HCT116 (cell line): ENCODE measurements around the gene METTL24. TPM values are rescaled to one million over a fixed set of nuclear protein-coding genes. Genes with fewer than 3 reads are reported as not detected.

Experiments
- ATAC-seq: fragments of 200-7000 bp; cut with Tn5 transposase; 2 replicates; pipeline ENCODE4 v1.9.1; 2020; ENCODE audit warnings: mild to moderate bottlenecking, moderate library complexity
- BruUV-seq: library from RNA; stranded (reverse); fragments of 400-500 nt; replicated peaks from 2 replicates; lab custom pipeline; 2021; lab: Mats Ljungman, UMichigan
- CTCF ChIA-PET: fragments of 300-600 bp; sonication (Branson Sonifier 250); formaldehyde crosslinking; loops from one replicate; lab custom pipeline; 2021; ENCODE audit warnings: antibody characterized with exemption; lab: Charles Lee
- POLR2A ChIA-PET: fragments of 300-600, 350-600 bp; sonication (Branson Sonifier 250); formaldehyde crosslinking; loops from one replicate; lab custom pipeline; 2021; ENCODE audit warnings: antibody characterized with exemption; lab: Charles Lee
- RAD21 ChIA-PET, 2 experiments: fragments of 300-600 bp; sonication (Branson Sonifier 250); formaldehyde crosslinking; loops; one replicate each; lab custom pipeline; 2023; ENCODE audit warnings: low total read pairs in 2 of 2; ENCODE audit not compliant: uncharacterized antibody in 2 of 2, unreplicated experiment in 2 of 2, low non-redundant PET in 1 of 2; lab: Charles Lee
- DNase-seq: peaks from one replicate; pipeline ENCODE4 v3.0.0-alpha.2; 2010; ENCODE audit warnings: low read depth, low spot score
- H2AFZ ChIP-seq: fragments of 200-600 bp; shearing (Covaris generic), sonication (generic); 2 replicates; pipeline ENCODE4 v1.6.1; 2017; ENCODE audit warnings: low read depth, mixed run types, mixed read lengths, antibody characterized with exemption, low read length; ENCODE audit not compliant: poor library complexity, severe bottlenecking
- H3K27ac ChIP-seq: 2 replicates; pipeline ENCODE4 v1.5.1; 2012; ENCODE audit warnings: low read depth, low read length
- H3K27me3 ChIP-seq: fragments of 200-600 bp; sonication (generic); 2 replicates; pipeline ENCODE4 v1.6.1; 2016; ENCODE audit warnings: mixed run types, low read length, mixed read lengths; ENCODE audit not compliant: insufficient read depth
- H3K36me3 ChIP-seq, 2 experiments: fragments of 200-500 bp in 1 of 2; fragments of 200-600 bp in 1 of 2; sonication (Bioruptor generic) in 1 of 2; sonication (generic) in 1 of 2; 2 replicates each; pipeline versions ENCODE4 v1.5.1 to v1.6.1; 2014 to 2016; ENCODE audit warnings: low read length in 2 of 2, inconsistent platforms in 1 of 2, mixed read lengths in 1 of 2, mixed run types in 1 of 2; ENCODE audit not compliant: insufficient read depth in 2 of 2, control insufficient read depth in 1 of 2
- H3K4me1 ChIP-seq, 2 experiments: fragments of 200-600 bp in 1 of 2; sonication (generic) in 1 of 2; 2 replicates each; pipeline versions ENCODE4 v1.5.1 to v1.6.1; 2012 to 2017; ENCODE audit warnings: low read length in 2 of 2, inconsistent platforms in 1 of 2, mild to moderate bottlenecking in 1 of 2, mixed read lengths in 1 of 2, mixed run types in 1 of 2, moderate library complexity in 1 of 2; ENCODE audit not compliant: insufficient read depth in 2 of 2, control insufficient read depth in 1 of 2
- H3K4me2 ChIP-seq: fragments of 200-600 bp; sonication (generic); 2 replicates; pipeline ENCODE4 v1.6.1; 2017; ENCODE audit warnings: mixed run types, low read length, mixed read lengths
- H3K4me3 ChIP-seq, 2 experiments: fragments of 200-600 bp in 1 of 2; sonication (generic) in 1 of 2; replicated peaks in 1 of 2; 2 replicates each; pipeline ENCODE4 v1.5.1; 2011 to 2016; ENCODE audit warnings: low read length in 2 of 2, control low read depth in 1 of 2, low read depth in 1 of 2, mild to moderate bottlenecking in 1 of 2, mixed read lengths in 1 of 2, mixed run types in 1 of 2
- H3K79me2 ChIP-seq: fragments of 200-600 bp; sonication (generic); 2 replicates; pipeline ENCODE4 v1.6.1; 2017; ENCODE audit warnings: mild to moderate bottlenecking, mixed run types, low read length, moderate library complexity, mixed read lengths; ENCODE audit not compliant: insufficient read depth
- H3K9ac ChIP-seq: fragments of 200-600 bp; sonication (generic); 2 replicates; pipeline ENCODE4 v1.6.1; 2016; ENCODE audit warnings: low read length, mixed read lengths
- H3K9me2 ChIP-seq: fragments of 200-600 bp; sonication (generic), shearing (Covaris generic); 2 replicates; pipeline ENCODE4 v1.6.1; 2017; ENCODE audit warnings: mixed run types, mild to moderate bottlenecking, moderate library complexity; ENCODE audit not compliant: insufficient read depth
- H3K9me3 ChIP-seq, 2 experiments: fragments of 200-500 bp in 1 of 2; fragments of 200-600 bp in 1 of 2; sonication (Bioruptor generic) in 1 of 2; sonication (generic) in 1 of 2; 2 replicates each; pipeline ENCODE4 v1.6.1; 2014 to 2017; ENCODE audit warnings: low read length in 2 of 2, mixed read lengths in 2 of 2, inconsistent platforms in 1 of 2, low read depth in 1 of 2, mild to moderate bottlenecking in 1 of 2, mixed run types in 1 of 2, moderate library complexity in 1 of 2; ENCODE audit not compliant: control insufficient read depth in 1 of 2, insufficient read depth in 1 of 2
- H4K20me1 ChIP-seq: fragments of 200-600 bp; sonication (generic), shearing (Covaris generic); 2 replicates; pipeline ENCODE4 v1.6.1; 2017; ENCODE audit warnings: mixed run types, mild to moderate bottlenecking, moderate library complexity; ENCODE audit not compliant: insufficient read depth
- ATF3 ChIP-seq: IDR thresholded peaks from 2 replicates; pipeline ENCODE4 v1.6.1; 2012
- CEBPB ChIP-seq: IDR thresholded peaks from 2 replicates; pipeline ENCODE4 v1.6.1; 2012; ENCODE audit warnings: low read depth
- CTCF ChIP-seq, 3 experiments: fragments of 200-600 bp in 1 of 3; sonication (generic) in 1 of 3; IDR thresholded peaks in 2 of 3; conservative IDR thresholded peaks in 1 of 3; 2 replicates each; pipeline ENCODE4 v1.5.1; 2012 to 2017; ENCODE audit warnings: low read depth in 2 of 3, low read length in 2 of 3, antibody characterized with exemption in 1 of 3, borderline replicate concordance in 1 of 3, control low read depth in 1 of 3, mild to moderate bottlenecking in 1 of 3, mixed read lengths in 1 of 3, mixed run types in 1 of 3, moderate library complexity in 1 of 3; ENCODE audit not compliant: insufficient read depth in 1 of 3
- EGR1 ChIP-seq: IDR thresholded peaks from 2 replicates; pipeline ENCODE4 v1.6.1; 2012; ENCODE audit warnings: low read depth
- ELF1 ChIP-seq: IDR thresholded peaks from 2 replicates; pipeline ENCODE4 v1.6.1; 2012; ENCODE audit warnings: low read depth, borderline replicate concordance
- EZH2 ChIP-seq: fragments of 200-600 bp; sonication (generic); IDR thresholded peaks from 2 replicates; pipeline ENCODE4 v1.6.1; 2017; ENCODE audit warnings: antibody characterized with exemption, mixed run types
- EZH2phosphoT487 ChIP-seq: fragments of 200-600 bp; IDR thresholded peaks from 2 replicates; pipeline ENCODE4 v1.6.1; 2018; ENCODE audit warnings: antibody characterized with exemption, borderline replicate concordance
- MAX ChIP-seq: IDR thresholded peaks from 2 replicates; pipeline ENCODE4 v1.6.1; 2012
- POLR2A ChIP-seq: IDR thresholded peaks from 2 replicates; pipeline ENCODE4 v1.7.0; 2011; ENCODE audit warnings: borderline replicate concordance; ENCODE audit not compliant: insufficient read depth, insufficient read length; ENCODE audit errors: extremely low read depth
- POLR2AphosphoS5 ChIP-seq: IDR thresholded peaks from 2 replicates; pipeline ENCODE4 v1.6.1; 2011; ENCODE audit warnings: mild to moderate bottlenecking, low read depth, low read length, moderate library complexity
- RAD21 ChIP-seq: IDR thresholded peaks from 2 replicates; pipeline ENCODE4 v1.6.1; 2012; ENCODE audit warnings: low read depth, mild to moderate bottlenecking
- SIN3A ChIP-seq: IDR thresholded peaks from 2 replicates; pipeline ENCODE4 v1.6.1; 2012; ENCODE audit warnings: low read depth
- SP1 ChIP-seq: IDR thresholded peaks from 2 replicates; pipeline ENCODE4 v1.6.1; 2012; ENCODE audit warnings: low read depth
- SRF ChIP-seq: IDR thresholded peaks from 2 replicates; pipeline ENCODE4 v1.6.1; 2012; ENCODE audit warnings: low read depth
- TCF7L2 ChIP-seq: IDR thresholded peaks from 2 replicates; pipeline ENCODE4 v1.7.0; 2011; ENCODE audit warnings: borderline replicate concordance, inconsistent platforms; ENCODE audit not compliant: insufficient read depth, insufficient read length; ENCODE audit errors: extremely low read depth
- YY1 ChIP-seq: IDR thresholded peaks from 2 replicates; pipeline ENCODE4 v1.6.1; 2011; ENCODE audit warnings: low read length, low read depth, moderate library complexity, mild to moderate bottlenecking; ENCODE audit not compliant: insufficient replicate concordance; ENCODE audit errors: extremely low read depth
- intact Hi-C: fragments of 100-400 bp; cut with micrococcal nuclease; formaldehyde crosslinking; loops from 2 replicates; pipeline ENCODE4 v1.10.0; 2022
- total RNA-seq: library from RNA; stranded (reverse); gene quantifications from one replicate; pipeline ENCODE4 v1.2.1, GENCODE V29; 2021; ENCODE audit not compliant: unreplicated experiment

Gene METTL24
- total RNA-seq, 1 experiment from 2014 or later = not detected

GRCh38 chr6:110250838-110251237 is 107.3 kb downstream of the METTL24 start:
- CTCF ChIA-PET = no interaction called here
- Histone ChIP-seq H3K36me3 (no peaks in the 10 kb centered on the region), H3K9me3 (no peaks in the 10 kb centered on the region), H3K4me1 (no peaks in the 10 kb centered on the region), H3K4me3 (no peak overlapping the region), H3K79me2 (no peaks in the 10 kb centered on the region), H4K20me1 (no peaks in the 10 kb centered on the region), H3K9ac (no peak overlapping the region), H3K4me2 (no peak overlapping the region), H3K27me3 (no peaks in the 10 kb centered on the region), H2AFZ (no peak overlapping the region), H3K9me2 (no peaks in the 10 kb centered on the region), H3K27ac (no peak overlapping the region)
- DNase-seq (no peak), ATAC-seq (no peak)
- no TSS peak for BruUV-seq
- RAD21 ChIA-PET = no interaction called here
- POLR2A ChIA-PET = no interaction called here
- intact Hi-C loops = no loop called here
- no peak for TF ChIP-seq POLR2A
- no peak for TF ChIP-seq ATF3
- no peak for TF ChIP-seq EGR1
- TF ChIP-seq EZH2phosphoT487 = no peak
- TF ChIP-seq SIN3A = no peak
- TF ChIP-seq SP1 = no peak
- no peak for TF ChIP-seq CEBPB
- no peak for TF ChIP-seq MAX
- TF ChIP-seq EZH2 = no peak
- no peak for TF ChIP-seq RAD21
- TF ChIP-seq SRF = no peak

GRCh38 chr6:110250058-110250457 is 108.1 kb downstream of the METTL24 start:
- Histone ChIP-seq H2AFZ (no peak overlapping the region), H3K9me2 (no peaks in the 10 kb centered on the region), H3K27me3 (no peaks in the 10 kb centered on the region), H3K27ac (no peak overlapping the region), H3K9ac (no peak overlapping the region), H3K4me1 (no peaks in the 10 kb centered on the region), H3K9me3 (no peaks in the 10 kb centered on the region), H3K4me2 (no peak overlapping the region), H3K4me3 (no peak overlapping the region), H3K36me3 (no peaks in the 10 kb centered on the region), H3K79me2 (no peaks in the 10 kb centered on the region), H4K20me1 (no peaks in the 10 kb centered on the region)
- no peak for DNase-seq
- RAD21 ChIA-PET = no interaction called here
- POLR2A ChIA-PET = no interaction called here
- intact Hi-C loops = no loop called here
- ATAC-seq = no peak
- no TSS peak for BruUV-seq
- CTCF ChIA-PET = no interaction called here
- TF ChIP-seq ATF3 (no peak), RAD21 (no peak), ELF1 (no peak), POLR2A (no peak), EGR1 (no peak), POLR2AphosphoS5 (no peak), CTCF (IDR thresholded peaks at IDR 0.05 in 2 of 3, conservative IDR thresholded peaks at IDR 0.05 in 1 of 3; ENCODE audit: borderline replicate concordance in 1 of 3, insufficient read depth in 1 of 3, low read depth in 2 of 3, low read length in 2 of 3) (no peak), YY1 (no peak), TCF7L2 (no peak), MAX (no peak)
